DMS114 treated with DMSO at 0.1 percent for 48 hours (cell line): ENCODE data around the gene LMOD1.
"Not testable (repeated sequence)": the region's sequence is repeated elsewhere in the genome, so short reads cannot be mapped to it uniquely, and the experiment has no call there.

Source experiments
- DNase-seq: peaks from one replicate; lab custom pipeline; 2025; ENCODE audit not compliant: unreplicated experiment; lab: John Stamatoyannopoulos, UW

The LMOD1 gene

DNA sequence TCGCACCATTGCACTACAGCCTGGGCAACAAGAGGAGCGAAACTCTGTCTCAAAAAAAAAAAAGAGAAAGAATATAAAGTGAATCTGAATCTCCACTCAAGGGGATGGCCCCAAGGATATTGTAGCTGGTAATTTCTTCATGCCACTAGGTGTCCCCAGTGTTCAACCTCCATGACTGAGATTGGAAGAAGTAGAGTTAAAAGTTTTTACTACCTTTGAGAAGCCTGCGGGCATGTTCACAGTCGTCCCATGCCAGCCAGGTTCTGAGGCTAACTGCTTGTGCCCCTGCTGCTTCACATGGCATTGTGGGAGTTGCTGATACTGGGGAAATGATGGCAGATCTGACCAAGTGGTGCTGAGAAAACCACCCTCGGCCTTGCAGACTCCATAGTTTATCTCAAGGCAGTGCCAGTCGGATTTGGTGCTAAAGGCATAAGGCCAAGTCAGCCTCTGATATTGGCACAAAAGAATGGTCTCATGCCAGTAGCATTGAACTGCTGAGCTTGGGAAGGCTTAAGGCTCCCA, 68.4 kb downstream of the LMOD1 start:
- peak; percentile 30 for DNase-seq

GRCh38 chr1:201876148-201876818, 70.1 kb downstream of the LMOD1 start:
- DNase-seq: peak; percentile 26

DNA sequence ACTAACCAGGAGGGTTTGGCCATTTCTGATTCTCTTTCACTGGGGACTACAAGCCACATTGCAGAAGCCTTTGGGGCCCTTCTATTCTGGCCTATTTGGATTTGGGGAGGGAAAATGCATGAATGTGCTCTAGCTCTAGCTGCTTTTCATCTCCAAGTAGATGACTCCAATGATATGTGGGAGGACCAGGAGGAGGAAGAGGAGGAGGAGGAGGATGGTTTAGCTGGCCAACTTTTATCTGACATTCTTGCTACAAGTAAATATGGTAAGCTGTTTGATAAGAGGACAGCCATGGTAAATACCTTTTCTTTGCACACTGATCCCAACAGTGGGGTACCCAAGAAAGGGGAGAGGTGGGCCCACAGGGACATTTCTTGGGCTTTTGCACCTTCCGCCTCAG, 71.7 kb downstream of the LMOD1 start:
- DNase-seq: no peak

DNA sequence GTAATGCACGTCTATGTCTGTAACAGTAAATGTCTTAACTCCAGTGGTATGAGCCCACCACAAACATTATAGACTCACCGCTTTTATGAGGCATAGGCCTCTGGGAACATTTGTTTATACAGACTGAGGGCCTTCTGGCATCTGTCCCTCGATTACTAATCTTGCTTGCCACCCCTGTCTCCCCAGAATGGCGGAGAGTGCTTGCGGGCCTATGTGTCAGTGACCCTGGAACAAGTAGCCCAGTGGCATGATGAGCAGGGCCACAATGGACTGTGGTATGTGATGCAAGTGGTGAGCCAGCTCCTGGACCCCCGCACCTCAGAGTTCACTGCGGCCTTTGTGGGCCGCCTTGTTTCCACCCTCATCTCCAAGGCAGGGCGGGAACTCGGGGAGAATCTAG, 76.0 kb downstream of the LMOD1 start:
- no peak for DNase-seq

DNA sequence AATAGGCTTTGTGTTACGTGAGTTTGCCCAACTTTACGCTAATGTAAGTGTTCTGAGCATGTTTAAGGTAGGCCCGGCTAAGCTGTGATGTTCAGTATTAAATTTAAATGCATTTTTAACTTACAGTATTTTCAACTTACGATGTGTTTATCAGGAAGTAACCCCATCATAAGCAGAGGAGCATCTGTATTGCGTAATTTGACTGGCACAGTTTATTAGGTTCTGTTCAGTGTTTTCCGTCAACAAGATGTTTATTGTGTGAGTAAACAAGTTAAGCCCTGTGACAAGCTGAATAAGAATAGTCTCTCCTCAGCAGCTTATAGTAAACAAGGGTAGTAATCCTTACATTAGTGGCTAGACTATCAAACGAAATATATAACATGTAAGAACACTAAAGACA, 84.9 kb downstream of the LMOD1 start:
- no peak for DNase-seq

- DNase-seq: no peak
Observed at GRCh38 chr1:201859424-201859823, 86.9 kb downstream of the LMOD1 start.

DNA sequence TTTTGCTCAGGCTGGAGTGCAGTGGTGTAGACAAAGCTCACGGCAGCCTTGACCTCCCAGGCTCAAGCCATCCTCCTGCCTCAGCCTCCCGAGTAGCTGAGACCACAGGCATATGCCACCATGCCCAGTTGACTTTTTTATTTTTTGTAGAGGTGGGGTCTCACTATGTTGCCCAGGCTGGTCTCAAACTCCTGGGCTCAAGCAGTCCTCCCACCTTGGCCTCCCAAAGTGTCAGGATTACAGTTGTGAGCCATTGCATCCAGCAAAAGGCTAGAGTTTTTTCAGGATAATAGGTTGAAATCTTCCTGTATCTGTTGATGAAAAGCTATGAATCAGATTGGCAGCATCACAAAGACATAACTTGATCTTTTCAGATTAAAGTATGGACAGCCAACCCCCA, 89.6 kb downstream of the LMOD1 start:
- DNase-seq: not testable (repeated sequence)

DNA sequence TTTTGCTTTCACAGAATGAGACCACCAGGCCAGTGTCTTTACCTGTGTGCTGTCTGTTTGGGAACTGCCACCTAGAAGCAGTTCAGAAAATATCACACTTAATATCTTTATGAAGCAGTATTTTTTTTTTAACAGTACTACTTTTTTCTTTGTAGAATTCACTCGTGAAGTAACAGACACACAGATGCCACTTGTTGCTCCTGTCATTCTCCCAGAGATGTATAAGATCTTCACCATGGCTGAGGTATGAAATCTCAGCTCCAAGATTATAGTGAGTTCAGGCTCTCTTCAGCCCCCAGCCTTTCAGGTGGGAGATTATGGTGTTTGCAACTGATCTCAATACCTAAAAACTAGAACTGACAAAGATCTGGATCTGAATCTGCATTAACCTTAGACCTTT, 94.4 kb downstream of the LMOD1 start:
- no peak for DNase-seq

- DNase-seq: no peak
Observed at GRCh38 chr1:201850053-201850397, 96.3 kb downstream of the LMOD1 start.

DNA sequence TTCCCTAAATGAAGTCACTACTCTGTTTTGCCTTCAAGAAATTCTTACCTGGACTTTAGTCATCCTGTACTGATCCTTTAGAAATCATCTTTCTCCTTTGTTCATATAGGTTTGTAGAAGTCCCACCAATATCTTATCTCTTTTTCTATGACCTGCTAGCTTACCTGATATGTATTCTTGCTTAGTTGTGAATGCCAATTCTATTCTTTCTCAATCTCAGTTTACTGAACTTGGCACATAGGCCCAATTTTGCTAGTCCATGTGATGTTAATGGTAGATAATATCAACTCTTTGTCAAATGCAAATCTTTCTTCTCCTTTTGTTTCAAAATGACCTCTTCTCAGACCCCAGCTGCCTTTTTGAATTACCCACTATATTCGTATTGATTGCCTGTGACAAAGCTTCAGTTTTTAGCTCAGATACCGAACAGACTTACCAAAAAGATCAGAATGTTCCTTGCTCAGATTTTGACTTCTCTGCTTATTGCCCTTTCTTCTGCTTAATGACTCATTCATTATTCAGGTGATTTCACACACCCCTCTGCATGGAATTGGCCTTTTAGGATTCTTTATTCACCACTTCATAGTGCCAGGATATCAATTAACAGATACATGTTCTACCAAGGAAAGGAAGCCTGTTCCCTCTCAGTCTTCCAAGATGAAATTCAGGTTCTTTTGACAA, 96.8 kb downstream of the LMOD1 start:
- DNase-seq: no peak

GRCh38 chr1:201848230-201848629, 98.1 kb downstream of the LMOD1 start:
- DNase-seq: no peak

GRCh38 chr1:201847150-201847549, 99.2 kb downstream of the LMOD1 start:
- DNase-seq: no peak
